ENCODE data around the gene SUSD1. TPM values are rescaled to one million over a fixed set of nuclear protein-coding genes. Genes with fewer than 3 reads are reported as not detected.

The SUSD1 gene
- total RNA-seq, 2 experiments from 2014 or later: 1.6 to 2.7 TPM

DNA sequence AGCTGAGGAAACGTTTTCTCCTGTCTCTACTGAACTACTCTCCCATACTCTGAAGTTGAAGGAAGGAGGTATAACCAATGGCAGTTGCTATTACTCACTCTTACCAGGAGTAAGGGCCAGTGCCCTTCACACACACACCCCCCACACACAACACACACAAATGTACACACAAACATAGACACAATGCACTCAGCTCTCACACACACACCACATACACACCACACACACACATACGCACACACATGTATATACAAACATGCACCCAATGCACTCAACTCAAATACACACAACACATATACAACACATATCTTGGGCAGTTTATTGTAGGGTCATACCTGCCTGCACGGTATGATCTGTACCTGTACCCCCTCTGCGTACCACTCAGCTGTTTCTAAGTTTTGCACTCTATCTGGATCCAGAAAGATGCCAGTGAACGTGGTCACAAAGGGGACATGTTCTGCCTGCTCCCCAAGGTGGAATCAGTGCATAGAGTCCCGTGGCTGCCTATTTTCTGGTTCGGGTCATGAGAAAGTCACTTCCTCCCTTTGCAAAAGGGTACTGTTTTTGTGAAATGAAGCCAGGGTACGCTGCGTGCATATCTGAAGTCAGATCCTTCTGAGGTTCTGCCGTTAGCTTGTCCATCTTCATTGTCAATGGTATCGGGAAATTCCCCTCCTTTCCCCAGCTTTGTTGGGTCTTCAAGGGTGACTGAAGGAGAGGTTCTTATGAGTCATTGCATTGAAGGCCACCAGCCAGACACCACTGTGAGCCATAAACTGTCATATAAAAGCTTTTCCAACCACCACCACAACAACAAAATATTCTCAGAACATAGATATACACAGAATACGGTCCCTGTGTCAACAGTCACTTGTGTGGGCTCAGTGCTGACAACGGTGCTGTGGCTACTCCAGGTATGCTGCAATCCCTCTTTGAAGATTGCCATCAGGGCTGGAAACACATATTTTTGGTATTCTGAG lies 146.6 kb downstream of the SUSD1 start:
- intact Hi-C loops (cut with micrococcal nuclease): no loop called here
- H3K9me3 Mint-ChIP-seq: no peaks in the 10 kb centered on the region
- CTCF ChIA-PET: interaction anchor here (1.5 kb wide), 1 partner anchor 47 kb away, joined by 3 read pairs; no protein-coding TSS in a partner anchor
- peaks cover 26% of the 10 kb centered on the region for H3K4me1 Mint-ChIP-seq (ENCODE audit: low read depth)
- H3K4me3 Mint-ChIP-seq: no peak overlapping the region
- no peaks in the 10 kb centered on the region for H3K36me3 Mint-ChIP-seq (ENCODE audit: low read depth)
- H3K27me3 Mint-ChIP-seq (ENCODE audit: low read depth): peaks cover 5% of the 10 kb centered on the region
- no peak overlapping the region for H3K27ac Mint-ChIP-seq
- DNase-seq: no peak

DNA sequence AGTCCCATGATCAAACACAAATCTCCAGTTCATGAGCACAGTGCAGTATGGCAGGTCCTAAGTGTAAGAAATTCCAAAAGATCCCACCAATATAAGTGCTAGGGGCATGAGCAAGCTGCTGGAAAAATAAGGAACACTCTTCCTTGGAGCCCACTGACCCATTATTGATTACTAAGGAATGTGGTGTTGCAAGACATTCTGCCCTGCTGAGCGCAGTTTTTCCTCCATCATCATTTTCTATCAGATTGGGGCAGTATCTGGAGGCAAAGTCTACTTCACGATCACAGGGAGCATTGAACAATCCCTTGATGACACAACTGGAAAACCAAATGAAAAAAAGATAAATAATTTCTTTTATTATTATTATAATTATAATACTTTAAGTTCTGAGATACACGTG lies 149.2 kb downstream of the SUSD1 start:
- no peak overlapping the region for H3K27ac Mint-ChIP-seq
- DNase-seq: no peak
- CTCF ChIA-PET: interaction anchor here (0.6 kb wide), 1 partner anchor 74 kb away, joined by 3 read pairs; no protein-coding TSS in a partner anchor
- intact Hi-C loops (cut with micrococcal nuclease): no loop called here
- H3K9me3 Mint-ChIP-seq: no peaks in the 10 kb centered on the region
- no peaks in the 10 kb centered on the region for H3K36me3 Mint-ChIP-seq (ENCODE audit: low read depth)
- H3K4me1 Mint-ChIP-seq (ENCODE audit: low read depth): peaks cover 16% of the 10 kb centered on the region
- H3K4me3 Mint-ChIP-seq: no peak overlapping the region
- peaks cover 3% of the 10 kb centered on the region for H3K27me3 Mint-ChIP-seq (ENCODE audit: low read depth)

DNA sequence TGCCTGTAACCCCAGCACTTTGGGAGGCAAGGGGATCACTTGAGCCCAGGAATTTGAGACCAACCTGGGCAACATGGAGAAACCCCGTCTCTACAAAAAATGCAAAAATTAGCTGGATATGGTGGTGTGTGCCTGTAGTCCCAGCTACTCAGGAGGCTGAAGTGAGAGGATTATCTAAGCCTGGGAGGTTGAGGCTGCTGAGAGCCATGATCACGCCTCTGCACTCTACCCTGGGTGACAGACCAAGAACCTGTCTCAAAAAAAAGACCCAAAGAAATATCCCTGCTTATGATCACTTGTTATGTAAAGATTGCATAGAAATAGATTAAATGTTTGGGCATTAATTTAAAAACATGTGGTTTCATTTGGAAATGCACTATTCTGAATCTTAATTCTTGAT lies 153.4 kb downstream of the SUSD1 start:
- Mint-ChIP-seq H3K9me3 (no peaks in the 10 kb centered on the region), H3K27ac (no peak overlapping the region), H3K4me1 (ENCODE audit: low read depth) (peaks cover 9% of the 10 kb centered on the region), H3K4me3 (no peak overlapping the region), H3K27me3 (ENCODE audit: low read depth) (peaks cover 3% of the 10 kb centered on the region), H3K36me3 (ENCODE audit: low read depth) (no peaks in the 10 kb centered on the region)
- CTCF ChIA-PET: interaction anchor here (0.7 to 1.0 kb wide), 2 partner anchors 10 to 53 kb away, joined by 3 read pairs; no protein-coding TSS in a partner anchor
- no peak for DNase-seq
- intact Hi-C loops (cut with micrococcal nuclease): loop anchor here (2.0 kb wide), 1 partner anchor 29 kb away; no protein-coding TSS in a partner anchor

DNA sequence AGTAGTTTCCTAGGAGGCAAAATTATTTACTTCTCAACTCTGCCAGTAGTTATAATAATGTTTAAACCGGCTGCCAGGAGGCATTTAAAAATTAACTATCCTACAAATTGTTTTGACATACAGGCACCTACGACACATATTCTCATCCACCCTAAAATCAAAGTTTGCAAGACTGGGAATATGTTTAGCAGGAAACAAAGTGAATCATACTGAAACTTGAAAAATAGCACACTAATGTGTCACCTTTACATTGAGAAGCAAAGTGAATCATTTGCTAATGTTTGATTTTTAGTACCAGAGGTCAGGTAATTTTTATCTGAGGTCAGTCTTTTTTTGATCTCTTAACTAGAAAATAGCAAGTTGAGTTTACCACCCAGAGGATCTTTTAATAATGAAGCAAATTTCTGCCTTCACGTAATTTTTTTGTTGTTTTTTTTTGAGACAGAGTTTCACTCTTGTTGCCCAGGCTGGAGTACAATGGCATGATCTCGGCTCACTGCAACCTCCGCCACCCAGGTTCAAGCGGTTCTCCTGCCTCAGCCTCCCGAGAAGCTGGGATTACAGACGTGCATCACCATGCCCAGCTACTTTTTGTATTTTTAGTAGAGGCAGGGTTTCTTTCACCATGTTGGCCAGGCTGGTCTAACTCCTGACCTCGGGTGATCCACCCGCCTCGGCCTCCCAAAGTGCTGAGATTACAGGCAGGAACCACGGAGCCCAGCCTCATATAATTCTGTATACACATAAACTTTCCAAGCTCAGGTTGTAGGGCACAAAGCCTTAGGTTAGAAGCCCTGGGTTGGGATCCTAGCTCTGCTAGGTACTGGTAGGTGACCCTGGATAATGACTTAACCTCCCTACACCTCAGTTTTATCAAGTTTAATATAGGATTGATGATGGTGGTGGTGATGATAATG lies 154.2 kb downstream of the SUSD1 start:
- Mint-ChIP-seq H3K4me1 (ENCODE audit: low read depth) (peaks cover 9% of the 10 kb centered on the region), H3K9me3 (no peaks in the 10 kb centered on the region), H3K27ac (no peak overlapping the region), H3K36me3 (ENCODE audit: low read depth) (no peaks in the 10 kb centered on the region), H3K4me3 (no peak overlapping the region), H3K27me3 (ENCODE audit: low read depth) (no peaks in the 10 kb centered on the region)
- CTCF ChIA-PET: interaction anchor here (0.7 to 1.0 kb wide), 2 partner anchors 9 to 54 kb away, joined by 3 read pairs; no protein-coding TSS in a partner anchor
- intact Hi-C loops (cut with micrococcal nuclease): loop anchor here (1.0 to 2.0 kb wide), 2 partner anchors 16 to 28 kb away; no protein-coding TSS in a partner anchor
- DNase-seq: no peak

DNA sequence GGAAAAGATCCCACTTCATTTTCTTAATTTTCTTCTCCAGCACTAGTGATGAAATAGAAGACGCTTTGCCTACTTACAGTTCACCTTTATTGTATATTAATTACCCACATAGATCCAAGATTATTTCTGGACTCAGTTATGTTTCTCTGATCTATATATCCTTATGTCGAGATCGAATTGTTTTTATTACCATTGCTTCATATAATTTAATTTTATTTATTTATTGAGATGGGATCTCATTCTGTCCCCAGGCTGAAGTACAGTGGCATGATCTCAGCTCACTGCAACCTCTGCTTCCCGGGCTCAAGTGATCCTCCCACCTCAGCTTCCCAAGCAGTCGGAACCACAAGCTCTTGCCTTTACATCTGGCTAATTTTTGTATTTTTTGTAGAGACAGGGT lies 157.2 kb downstream of the SUSD1 start:
- CTCF ChIA-PET: interaction anchor here (0.9 kb wide), 1 partner anchor 160 kb away, joined by 3 read pairs; no protein-coding TSS in a partner anchor
- H3K9me3 Mint-ChIP-seq: no peaks in the 10 kb centered on the region

DNA sequence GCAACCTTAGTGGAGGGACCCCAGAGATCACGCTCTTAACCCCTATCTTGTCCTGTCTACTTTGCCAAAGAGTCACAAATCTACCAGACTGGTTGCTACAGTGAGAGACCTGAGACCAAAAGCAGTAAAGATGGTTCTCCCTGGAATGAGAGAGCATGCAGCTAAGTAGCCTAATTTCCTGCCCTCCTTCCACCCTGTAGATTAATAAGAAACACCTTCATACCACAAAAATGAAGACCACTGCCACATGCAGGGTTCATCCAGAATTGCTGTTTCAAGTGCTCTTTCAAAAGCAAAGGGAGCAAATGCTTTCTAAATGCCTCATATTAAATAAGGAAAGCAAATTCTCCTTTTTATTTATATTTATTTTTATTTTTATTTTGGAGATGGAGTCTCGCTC lies 159.4 kb downstream of the SUSD1 start:
- DNase-seq: no peak
- CTCF ChIA-PET: interaction anchor here (0.7 kb wide), 1 partner anchor 68 kb away, joined by 3 read pairs; no protein-coding TSS in a partner anchor
- H3K27ac Mint-ChIP-seq: no peak overlapping the region
- H3K36me3 Mint-ChIP-seq (ENCODE audit: low read depth): no peaks in the 10 kb centered on the region
- H3K4me1 Mint-ChIP-seq (ENCODE audit: low read depth): peaks cover 21% of the 10 kb centered on the region
- H3K27me3 Mint-ChIP-seq (ENCODE audit: low read depth): no peaks in the 10 kb centered on the region
- no peaks in the 10 kb centered on the region for H3K9me3 Mint-ChIP-seq
- H3K4me3 Mint-ChIP-seq: no peak overlapping the region
- intact Hi-C loops (cut with micrococcal nuclease): no loop called here

More for the DNA sequence above, 157.2 kb downstream of the SUSD1 start:
- H3K4me3 Mint-ChIP-seq: no peak overlapping the region
- DNase-seq: no peak
- H3K4me1 Mint-ChIP-seq (ENCODE audit: low read depth): peaks cover 14% of the 10 kb centered on the region
- intact Hi-C loops (cut with micrococcal nuclease): no loop called here
- no peak overlapping the region for H3K27ac Mint-ChIP-seq
- no peaks in the 10 kb centered on the region for H3K27me3 Mint-ChIP-seq (ENCODE audit: low read depth)
- H3K36me3 Mint-ChIP-seq (ENCODE audit: low read depth): no peaks in the 10 kb centered on the region

DNA sequence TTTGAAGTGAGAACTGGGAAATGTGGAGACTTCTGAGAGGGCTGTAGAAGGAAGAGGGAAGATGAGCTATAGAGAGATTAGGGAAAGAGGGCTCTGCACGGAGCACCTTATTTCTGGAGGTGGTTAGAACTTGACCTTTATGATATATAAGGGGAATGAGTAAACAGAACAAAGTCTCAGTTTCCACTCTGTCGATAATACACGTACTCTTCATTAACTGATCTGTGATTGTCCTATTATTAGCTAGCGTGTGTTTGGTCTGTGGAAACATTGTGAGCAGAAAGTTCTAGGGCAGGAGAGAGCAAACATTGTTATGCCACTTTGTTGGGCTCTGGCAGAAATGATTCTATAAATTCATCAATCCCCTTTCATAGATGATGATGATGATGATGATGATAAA lies 159.9 kb downstream of the SUSD1 start:
- intact Hi-C loops (cut with micrococcal nuclease): no loop called here
- no peak for DNase-seq
- CTCF ChIA-PET: interaction anchor here (0.7 kb wide), 1 partner anchor 68 kb away, joined by 3 read pairs; no protein-coding TSS in a partner anchor
- Mint-ChIP-seq H3K4me1 (ENCODE audit: low read depth) (peaks cover 17% of the 10 kb centered on the region), H3K4me3 (no peak overlapping the region), H3K9me3 (no peaks in the 10 kb centered on the region), H3K36me3 (ENCODE audit: low read depth) (no peaks in the 10 kb centered on the region), H3K27me3 (ENCODE audit: low read depth) (no peaks in the 10 kb centered on the region), H3K27ac (no peak overlapping the region)

DNA sequence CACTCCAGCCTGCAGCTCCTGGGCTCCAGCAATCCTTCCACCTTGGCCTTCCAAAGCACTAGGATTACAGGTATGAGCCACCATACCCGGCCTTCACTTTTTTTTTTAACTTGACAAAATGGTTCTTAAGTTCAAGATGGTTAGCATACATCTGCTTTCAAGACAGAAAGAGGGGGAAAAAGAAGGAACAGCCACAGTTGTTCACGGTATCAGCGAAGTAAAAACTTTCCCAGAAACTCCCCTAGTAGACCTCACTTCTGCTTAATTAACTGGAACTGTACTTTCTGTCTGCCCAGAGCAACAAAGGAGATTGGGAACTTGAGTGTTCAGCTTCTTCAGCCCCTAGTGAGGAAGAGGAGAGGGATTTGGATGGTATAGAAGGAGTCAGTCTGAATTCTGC lies 161.8 kb downstream of the SUSD1 start:
- H3K4me3 Mint-ChIP-seq: no peak overlapping the region
- DNase-seq: no peak
- peaks cover 18% of the 10 kb centered on the region for H3K4me1 Mint-ChIP-seq (ENCODE audit: low read depth)
- no peak overlapping the region for H3K27ac Mint-ChIP-seq
- no peaks in the 10 kb centered on the region for H3K36me3 Mint-ChIP-seq (ENCODE audit: low read depth)
- intact Hi-C loops (cut with micrococcal nuclease): loop anchor here (2.0 kb wide), 2 partner anchors 24 to 48 kb away; no protein-coding TSS in a partner anchor
- H3K27me3 Mint-ChIP-seq (ENCODE audit: low read depth): no peaks in the 10 kb centered on the region
- H3K9me3 Mint-ChIP-seq: no peaks in the 10 kb centered on the region
- CTCF ChIA-PET: interaction anchor here (1.0 to 1.5 kb wide), 2 partner anchors 14 to 73 kb away, joined by 3 read pairs; no protein-coding TSS in a partner anchor

DNA sequence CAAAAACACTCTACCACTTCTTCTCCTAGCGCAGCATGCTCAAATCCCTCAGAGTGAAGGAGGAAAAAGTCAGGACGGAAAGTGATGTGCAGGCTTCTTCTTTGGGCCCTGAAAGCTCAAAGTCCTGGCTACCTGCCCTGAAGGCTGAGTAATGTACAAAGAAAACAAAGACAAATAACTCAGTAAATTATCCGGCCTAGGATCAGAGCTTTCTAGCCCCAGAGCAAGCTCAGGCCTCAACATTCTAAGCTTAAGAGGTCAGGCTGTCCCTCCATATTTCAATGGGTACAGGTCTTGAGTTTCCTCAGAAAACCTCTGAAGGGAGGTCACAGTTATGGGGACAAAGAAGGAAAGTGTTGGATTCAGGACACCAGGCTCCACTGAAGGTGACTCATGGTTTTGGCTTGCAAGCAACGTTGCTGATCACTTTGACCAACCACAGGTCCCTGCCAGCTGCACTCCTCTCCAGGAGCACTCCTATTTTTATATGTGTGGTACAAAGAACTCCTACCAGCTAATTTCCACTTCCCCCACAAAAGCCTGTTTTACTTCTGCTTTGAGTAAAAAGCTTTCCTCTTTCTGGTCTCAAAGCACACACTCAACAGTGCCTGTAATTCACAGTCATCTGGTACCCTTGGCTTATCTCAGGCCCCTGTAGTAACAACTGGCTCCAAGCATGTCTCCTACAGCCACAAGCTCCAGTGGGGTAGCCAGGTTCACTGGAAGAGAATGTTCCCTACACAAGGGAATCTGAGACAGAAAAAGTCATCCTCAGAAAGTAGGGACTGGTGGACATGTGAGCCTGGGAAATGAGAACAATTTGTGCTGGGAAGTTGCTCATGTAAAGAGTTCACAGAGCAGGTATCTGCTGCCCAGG lies 162.8 kb downstream of the SUSD1 start:
- intact Hi-C loops (cut with micrococcal nuclease): loop anchor here (2.0 kb wide), 2 partner anchors 25 to 49 kb away; no protein-coding TSS in a partner anchor
- CTCF ChIA-PET: interaction anchor here (1.5 to 1.6 kb wide), 2 partner anchors 9 to 74 kb away, joined by 3 read pairs; no protein-coding TSS in a partner anchor
- Mint-ChIP-seq H3K4me1 (ENCODE audit: low read depth) (peaks cover 26% of the 10 kb centered on the region), H3K27me3 (ENCODE audit: low read depth) (no peaks in the 10 kb centered on the region), H3K4me3 (no peak overlapping the region), H3K27ac (peak overlapping the region; percentile 12), H3K9me3 (no peaks in the 10 kb centered on the region), H3K36me3 (ENCODE audit: low read depth) (no peaks in the 10 kb centered on the region)
- peak; percentile 33 for DNase-seq

DNA sequence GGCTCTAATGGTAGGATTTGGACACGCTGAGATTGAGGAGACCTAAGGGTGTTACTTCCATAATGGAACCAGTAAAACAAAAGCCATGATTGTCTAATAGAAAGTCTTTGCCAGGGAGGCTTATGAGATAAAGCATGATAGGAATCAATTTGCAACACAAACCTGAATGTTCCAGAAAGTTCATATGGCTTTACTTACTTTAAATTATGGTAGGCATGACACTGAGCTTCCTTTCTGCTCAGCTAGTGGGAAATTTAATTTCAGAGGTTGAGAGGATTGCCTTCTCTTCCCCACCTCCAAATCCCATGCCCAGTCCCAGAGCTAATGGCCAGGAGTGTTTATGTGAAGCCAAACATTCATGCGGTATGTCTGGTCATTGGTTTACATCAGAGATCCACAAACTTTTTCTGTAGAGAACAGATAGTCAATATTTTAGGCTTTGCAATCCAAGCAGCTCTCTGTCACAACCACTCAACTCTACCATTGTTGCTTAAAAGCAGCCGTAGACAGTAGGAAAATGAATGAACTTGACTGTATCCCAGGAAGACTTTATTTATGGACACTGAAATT lies 164.0 kb downstream of the SUSD1 start:
- Mint-ChIP-seq H3K27ac (no peak overlapping the region), H3K27me3 (ENCODE audit: low read depth) (no peaks in the 10 kb centered on the region), H3K4me1 (ENCODE audit: low read depth) (peaks cover 26% of the 10 kb centered on the region), H3K36me3 (ENCODE audit: low read depth) (no peaks in the 10 kb centered on the region), H3K9me3 (no peaks in the 10 kb centered on the region), H3K4me3 (no peak overlapping the region)
- no peak for DNase-seq
- intact Hi-C loops (cut with micrococcal nuclease): no loop called here
- CTCF ChIA-PET: interaction anchor here (1.0 to 1.6 kb wide), 2 partner anchors 10 to 17 kb away, joined by 3 read pairs; no protein-coding TSS in a partner anchor

DNA sequence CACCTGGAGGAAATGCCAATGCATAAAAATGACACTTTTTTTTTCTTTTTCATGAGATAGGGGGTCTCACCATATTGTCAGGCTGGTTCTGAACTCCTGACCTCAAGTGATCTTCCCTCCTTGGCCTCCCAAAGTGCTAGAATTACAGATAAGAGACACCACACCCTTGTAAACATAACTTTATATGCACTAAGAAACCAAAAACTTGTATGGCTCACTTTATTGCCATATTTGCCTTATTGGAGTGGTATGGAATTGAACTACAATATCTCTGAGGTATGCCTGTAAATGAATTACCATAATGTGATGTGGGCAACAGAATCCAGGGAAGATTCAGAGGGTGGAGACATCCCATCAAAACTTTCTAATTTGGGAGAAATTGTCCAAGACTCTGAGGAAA lies 164.6 kb downstream of the SUSD1 start:
- CTCF ChIA-PET: interaction anchor here (1.0 kb wide), 1 partner anchor 17 kb away, joined by 3 read pairs; no protein-coding TSS in a partner anchor
- H3K4me1 Mint-ChIP-seq (ENCODE audit: low read depth): peaks cover 26% of the 10 kb centered on the region
- intact Hi-C loops (cut with micrococcal nuclease): no loop called here
- DNase-seq: no peak
- H3K27ac Mint-ChIP-seq: no peak overlapping the region
- no peaks in the 10 kb centered on the region for H3K9me3 Mint-ChIP-seq
- H3K36me3 Mint-ChIP-seq (ENCODE audit: low read depth): no peaks in the 10 kb centered on the region
- no peak overlapping the region for H3K4me3 Mint-ChIP-seq
- no peaks in the 10 kb centered on the region for H3K27me3 Mint-ChIP-seq (ENCODE audit: low read depth)
